ENCODE results near the gene DDAH1.

DNA sequence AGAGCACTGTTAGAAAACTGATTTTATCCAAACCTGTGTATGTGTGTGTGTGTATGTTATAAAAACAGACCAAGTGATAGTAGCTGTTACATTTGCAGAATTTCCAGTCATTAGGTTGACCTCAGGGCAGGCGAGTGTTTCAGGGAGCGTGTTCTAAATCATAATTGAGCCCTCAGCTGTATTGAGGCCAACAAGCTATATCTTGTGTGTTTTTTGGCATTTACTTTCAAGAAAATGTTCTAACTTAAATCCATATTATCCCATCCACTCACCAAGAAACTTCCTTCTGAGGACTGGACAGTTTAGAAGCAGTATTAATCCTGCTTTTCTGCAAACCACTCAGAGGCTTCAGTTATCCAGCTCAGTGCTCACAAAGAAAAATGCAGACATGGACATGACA, 12.0 kb downstream of the DDAH1 start:
- no peak for TF ChIP-seq GATA3 (IDR thresholded peaks at IDR 0.05; ENCODE audit: low read depth, low read length)
- no peak for TF ChIP-seq GATA2 (IDR thresholded peaks at IDR 0.05; ENCODE audit: low read depth, low read length)
